ENCODE results near the gene TTC31. TPM values are rescaled to one million over a fixed set of nuclear protein-coding genes. Genes with fewer than 3 reads are reported as not detected.

The TTC31 gene
- total and polyA plus RNA-seq, 4 donors: 9.9 to 26.4 (median 15.8) TPM

- Histone ChIP-seq H3K9ac (ENCODE audit: low read depth in 1 of 2, low read length in 2 of 2) (no peak overlapping the region), H3K27ac (ENCODE audit: low read depth in 1 of 2, low read length in 2 of 2) (peak overlapping the region; percentile 97 to 99)
- under 1% methylated on average over 27 of the region's 27 CpGs for WGBS
These were observed 25.7 kb upstream of the TTC31 start for GRCh38 chr2:74457129-74457548.

DNA sequence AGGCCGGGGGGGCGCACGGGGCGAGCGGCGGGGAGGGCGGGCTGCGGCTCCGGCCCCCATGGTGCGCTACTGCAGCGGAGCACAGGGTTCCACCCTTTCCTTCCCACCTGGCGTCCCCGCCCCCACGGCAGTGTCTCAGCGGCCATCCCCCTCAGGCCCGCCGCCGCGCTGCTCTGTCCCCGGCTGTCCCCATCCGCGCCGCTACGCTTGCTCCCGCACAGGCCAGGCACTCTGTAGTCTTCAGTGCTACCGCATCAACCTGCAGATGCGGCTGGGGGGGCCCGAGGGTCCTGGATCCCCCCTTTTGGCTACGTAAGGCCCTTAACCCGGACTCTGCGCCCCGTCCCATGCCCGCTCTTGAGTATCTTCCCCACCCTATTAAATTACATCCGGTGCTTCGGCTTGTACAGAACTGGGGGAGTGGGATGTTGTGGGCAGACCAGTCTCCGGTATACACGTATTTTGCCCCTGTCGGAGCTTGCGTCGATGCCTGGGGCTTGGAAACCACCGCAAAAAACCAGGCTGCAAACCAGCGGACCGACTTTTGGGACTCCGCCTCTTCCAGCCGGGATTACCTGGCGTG, 25.2 kb upstream of the TTC31 start:
- Histone ChIP-seq H3K27me3 (ENCODE audit: control insufficient read depth in 4 of 4, insufficient read depth in 4 of 4, low read length in 3 of 4) (no peaks in the 10 kb centered on the region), H3K27ac (ENCODE audit: low read depth in 1 of 2, low read length in 2 of 2) (peak overlapping the region; percentile 97 to 99), H3K4me1 (ENCODE audit: control insufficient read depth in 4 of 4, insufficient read depth in 4 of 4, low read length in 3 of 4) (peaks cover 5 to 40% (median 34%) of the 10 kb centered on the region in 4 donors), H3K9me3 (ENCODE audit: control insufficient read depth in 4 of 4, low read length in 3 of 4) (no peaks in the 10 kb centered on the region), H3K9ac (ENCODE audit: low read depth in 1 of 2, low read length in 2 of 2) (peak overlapping the region; percentile 76 to 90), H3K36me3 (ENCODE audit: control insufficient read depth in 4 of 4, insufficient read depth in 3 of 4, low read depth in 1 of 4, low read length in 3 of 4) (peaks cover 3 to 13% (median 5%) of the 10 kb centered on the region in 4 donors), H3K4me3 (ENCODE audit: low read depth in 1 of 3, low read length in 3 of 3) (peak overlapping the region; percentile 65 to 76 (median 75))
- under 1% methylated on average over 46 of the region's 46 CpGs for WGBS
- TF ChIP-seq, protein P1, sequence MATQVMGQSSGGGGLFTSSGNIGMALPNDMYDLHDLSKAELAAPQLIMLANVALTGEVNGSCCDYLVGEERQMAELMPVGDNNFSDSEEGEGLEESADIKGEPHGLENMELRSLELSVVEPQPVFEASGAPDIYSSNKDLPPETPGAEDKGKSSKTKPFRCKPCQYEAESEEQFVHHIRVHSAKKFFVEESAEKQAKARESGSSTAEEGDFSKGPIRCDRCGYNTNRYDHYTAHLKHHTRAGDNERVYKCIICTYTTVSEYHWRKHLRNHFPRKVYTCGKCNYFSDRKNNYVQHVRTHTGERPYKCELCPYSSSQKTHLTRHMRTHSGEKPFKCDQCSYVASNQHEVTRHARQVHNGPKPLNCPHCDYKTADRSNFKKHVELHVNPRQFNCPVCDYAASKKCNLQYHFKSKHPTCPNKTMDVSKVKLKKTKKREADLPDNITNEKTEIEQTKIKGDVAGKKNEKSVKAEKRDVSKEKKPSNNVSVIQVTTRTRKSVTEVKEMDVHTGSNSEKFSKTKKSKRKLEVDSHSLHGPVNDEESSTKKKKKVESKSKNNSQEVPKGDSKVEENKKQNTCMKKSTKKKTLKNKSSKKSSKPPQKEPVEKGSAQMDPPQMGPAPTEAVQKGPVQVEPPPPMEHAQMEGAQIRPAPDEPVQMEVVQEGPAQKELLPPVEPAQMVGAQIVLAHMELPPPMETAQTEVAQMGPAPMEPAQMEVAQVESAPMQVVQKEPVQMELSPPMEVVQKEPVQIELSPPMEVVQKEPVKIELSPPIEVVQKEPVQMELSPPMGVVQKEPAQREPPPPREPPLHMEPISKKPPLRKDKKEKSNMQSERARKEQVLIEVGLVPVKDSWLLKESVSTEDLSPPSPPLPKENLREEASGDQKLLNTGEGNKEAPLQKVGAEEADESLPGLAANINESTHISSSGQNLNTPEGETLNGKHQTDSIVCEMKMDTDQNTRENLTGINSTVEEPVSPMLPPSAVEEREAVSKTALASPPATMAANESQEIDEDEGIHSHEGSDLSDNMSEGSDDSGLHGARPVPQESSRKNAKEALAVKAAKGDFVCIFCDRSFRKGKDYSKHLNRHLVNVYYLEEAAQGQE (IDR thresholded peaks at IDR 0.05): peak; percentile 84
- no peak for TF ChIP-seq NR2F2 (IDR thresholded peaks at IDR 0.05)
- peak; percentile 79 for DNase-seq (ENCODE audit: low spot score)

More at GRCh38 chr2:74457129-74457548, 25.7 kb upstream of the TTC31 start:
- Histone ChIP-seq H3K36me3 (ENCODE audit: control insufficient read depth in 4 of 4, insufficient read depth in 3 of 4, low read depth in 1 of 4, low read length in 3 of 4) (peaks cover 0 to 8% (median 5%) of the 10 kb centered on the region in 4 donors), H3K27me3 (ENCODE audit: control insufficient read depth in 4 of 4, insufficient read depth in 4 of 4, low read length in 3 of 4) (no peaks in the 10 kb centered on the region), H3K9me3 (ENCODE audit: control insufficient read depth in 4 of 4, low read length in 3 of 4) (no peaks in the 10 kb centered on the region), H3K4me1 (ENCODE audit: control insufficient read depth in 4 of 4, insufficient read depth in 4 of 4, low read length in 3 of 4) (peaks cover 5 to 40% (median 34%) of the 10 kb centered on the region in 4 donors), H3K4me3 (ENCODE audit: low read depth in 1 of 3, low read length in 3 of 3) (peak overlapping the region; percentile 44 to 75 (median 65))
- TF ChIP-seq TAF1 (conservative IDR thresholded peaks at IDR 0.05) (no peak), ZBTB33 (IDR thresholded peaks at IDR 0.05) (no peak), SP1 (IDR thresholded peaks at IDR 0.05) (no peak), JUND (IDR thresholded peaks at IDR 0.05) (no peak), FOXA2 (IDR thresholded peaks at IDR 0.05) (no peak), GABPA (IDR thresholded peaks at IDR 0.05 in 1 of 2, conservative IDR thresholded peaks at IDR 0.05 in 1 of 2) (no peak), FOXA1 (IDR thresholded peaks at IDR 0.05) (no peak), HNF4A (conservative IDR thresholded peaks at IDR 0.05) (no peak)
- TF ChIP-seq, protein P2, sequence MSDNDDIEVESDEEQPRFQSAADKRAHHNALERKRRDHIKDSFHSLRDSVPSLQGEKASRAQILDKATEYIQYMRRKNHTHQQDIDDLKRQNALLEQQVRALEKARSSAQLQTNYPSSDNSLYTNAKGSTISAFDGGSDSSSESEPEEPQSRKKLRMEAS (IDR thresholded peaks at IDR 0.05): no peak
- TF ChIP-seq, protein P1 (IDR thresholded peaks at IDR 0.05): no peak
- DNase-seq (ENCODE audit: low spot score): no peak
